Naive thymus-derived CD4-positive, alpha-beta T cell (primary cell): ENCODE results near the gene UBE2G1. TPM values are rescaled to one million over a fixed set of nuclear protein-coding genes. Genes with fewer than 3 reads are reported as not detected.

Experiments
- ATAC-seq: fragments of 150-1000 bp; cut with Tn5 transposase; 2 replicates; pipeline ENCODE4 v1.10.0; 2021; ENCODE audit warnings: mild to moderate bottlenecking, moderate library complexity
- CTCF ChIA-PET: fragments of 350-600 bp; sonication (Branson Sonifier 250); formaldehyde crosslinking; loops from one replicate; lab custom pipeline; 2021; ENCODE audit warnings: antibody characterized with exemption; lab: Charles Lee
- POLR2A ChIA-PET: fragments of 350-600 bp; sonication (Branson Sonifier 250); formaldehyde crosslinking; loops from one replicate; lab custom pipeline; 2021; ENCODE audit warnings: antibody characterized with exemption, inconsistent platforms; lab: Charles Lee
- DNase-seq, 9 donors: peaks; one replicate each; pipeline versions ENCODE4 v3.0.0 to v3.0.0-alpha.2; 2020 to 2022; ENCODE audit warnings: mixed read lengths in 1 of 9
- H3K27ac ChIP-seq: one replicate; pipeline ENCODE4 v1.7.0; 2013; ENCODE audit warnings: mild to moderate bottlenecking, low read depth, low read length, moderate library complexity
- H3K27me3 ChIP-seq, 2 donors: one replicate each; pipeline ENCODE4 v1.7.0; 2013; ENCODE audit warnings: low read length in 2 of 2, mild to moderate bottlenecking in 2 of 2, moderate library complexity in 2 of 2; ENCODE audit not compliant: control insufficient read depth in 2 of 2, insufficient read depth in 2 of 2
- H3K36me3 ChIP-seq, 3 experiments: 1 replicate in 2 of 3; 2 replicates in 1 of 3; pipeline ENCODE4 v1.7.0; 2013; ENCODE audit warnings: low read length in 3 of 3, mild to moderate bottlenecking in 3 of 3, moderate library complexity in 1 of 3; ENCODE audit not compliant: insufficient read depth in 3 of 3, control insufficient read depth in 2 of 3
- H3K4me1 ChIP-seq, 2 donors: one replicate each; pipeline ENCODE4 v1.7.0; 2013; ENCODE audit warnings: low read length in 2 of 2, mild to moderate bottlenecking in 2 of 2, moderate library complexity in 1 of 2; ENCODE audit not compliant: control insufficient read depth in 2 of 2, insufficient read depth in 2 of 2
- H3K4me3 ChIP-seq: 2 replicates; pipeline ENCODE4 v1.7.0; 2013; ENCODE audit warnings: mild to moderate bottlenecking, low read length
- H3K9me3 ChIP-seq, 3 experiments: 1 replicate in 2 of 3; 2 replicates in 1 of 3; pipeline ENCODE4 v1.7.0; 2013; ENCODE audit warnings: low read length in 3 of 3; ENCODE audit not compliant: control insufficient read depth in 2 of 3
- H3K27ac Mint-ChIP-seq, 9 donors: one replicate each; pipeline ENCODE4 v1.8.0; 2020 to 2022; ENCODE audit warnings: mixed read lengths in 9 of 9, mild to moderate bottlenecking in 8 of 9, moderate library complexity in 5 of 9, inconsistent platforms in 2 of 9
- H3K27me3 Mint-ChIP-seq, 5 donors: one replicate each; pipeline ENCODE4 v1.8.0; 2021 to 2022; ENCODE audit warnings: mixed read lengths in 5 of 5, mild to moderate bottlenecking in 1 of 5
- H3K36me3 Mint-ChIP-seq, 5 donors: one replicate each; pipeline ENCODE4 v1.8.0; 2020 to 2022; ENCODE audit warnings: mixed read lengths in 5 of 5, mild to moderate bottlenecking in 3 of 5, inconsistent platforms in 1 of 5
- H3K4me1 Mint-ChIP-seq, 7 donors: one replicate each; pipeline ENCODE4 v1.8.0; 2020 to 2022; ENCODE audit warnings: mixed read lengths in 7 of 7, mild to moderate bottlenecking in 3 of 7, inconsistent platforms in 1 of 7
- H3K4me3 Mint-ChIP-seq, 10 donors: one replicate each; pipeline ENCODE4 v1.8.0; 2020 to 2022; ENCODE audit warnings: mild to moderate bottlenecking in 10 of 10, mixed read lengths in 10 of 10, moderate library complexity in 6 of 10, inconsistent platforms in 2 of 10
- H3K9me3 Mint-ChIP-seq, 11 donors: one replicate each; pipeline ENCODE4 v1.8.0; 2020 to 2022; ENCODE audit warnings: mixed read lengths in 11 of 11, mild to moderate bottlenecking in 4 of 11, inconsistent platforms in 1 of 11, moderate library complexity in 1 of 11
- intact Hi-C, 2 donors: fragments of 100-400 bp; cut with micrococcal nuclease; formaldehyde crosslinking; loops; one replicate each; pipeline ENCODE4 v1.15.1; 2023
- polyA plus RNA-seq, 2 donors: library from polyadenylated mRNA; unstranded; fragments of 300-500 nt; fragmentation: Illumina TruSeq; gene quantifications; one replicate each; pipeline ENCODE4 v1.2.3, GENCODE V29; 2021
- total RNA-seq, 6 experiments: library from RNA in 5 of 6; stranded (reverse) in 5 of 6; gene quantifications; 1 replicate in 5 of 6; 2 replicates in 1 of 6; pipeline ENCODE4 v1.2.3 and lab custom pipeline; 2021 to 2026

Gene UBE2G1
- total and polyA plus RNA-seq, 7 experiments from 2014 or later: 50.1 to 68.9 (median 56.6) TPM

GRCh38 chr17:4270736-4271135 is 95.7 kb downstream of the UBE2G1 start:
- H3K27ac ChIP-seq: no peak overlapping the region
- intact Hi-C loops: no loop called here
- no peak overlapping the region for H3K4me3 ChIP-seq
- no peak for DNase-seq
- no peaks in the 10 kb centered on the region for H3K9me3 ChIP-seq
- ChIA-PET POLR2A (no interaction called here), CTCF (no interaction called here)
- no peak overlapping the region for H3K4me3 Mint-ChIP-seq
- no peaks in the 10 kb centered on the region for H3K27me3 Mint-ChIP-seq
- ATAC-seq: no peak
- peaks cover 0 to 20% (median 0%) of the 10 kb centered on the region in 3 experiments for H3K36me3 ChIP-seq
- peaks cover 4 to 12% (median 5%) of the 10 kb centered on the region in 5 donors for H3K36me3 Mint-ChIP-seq
- H3K27me3 ChIP-seq: no peaks in the 10 kb centered on the region
- H3K4me1 ChIP-seq: no peaks in the 10 kb centered on the region
- H3K4me1 Mint-ChIP-seq: peaks cover 0 to 2% (median 1%) of the 10 kb centered on the region in 7 donors
- peak overlapping the region in 1 of 9 donors; percentile 68 for H3K27ac Mint-ChIP-seq
- peaks cover 0 to 3% (median 0%) of the 10 kb centered on the region in 11 donors for H3K9me3 Mint-ChIP-seq

- H3K4me1 Mint-ChIP-seq: peaks cover 0 to 8% (median 0%) of the 10 kb centered on the region in 7 donors
- no peak overlapping the region for H3K4me3 ChIP-seq
- no peaks in the 10 kb centered on the region for H3K9me3 ChIP-seq
- DNase-seq: no peak
- POLR2A ChIA-PET: no interaction called here
- peaks cover 3 to 12% (median 4%) of the 10 kb centered on the region in 5 donors for H3K36me3 Mint-ChIP-seq
- CTCF ChIA-PET: no interaction called here
- no peaks in the 10 kb centered on the region for H3K4me1 ChIP-seq
- ATAC-seq: no peak
- intact Hi-C loops: no loop called here
- H3K27ac Mint-ChIP-seq: peak overlapping the region in 3 of 9 donors; percentile 25 to 56 (median 45)
- H3K4me3 Mint-ChIP-seq: no peak overlapping the region
- no peak overlapping the region for H3K27ac ChIP-seq
- no peaks in the 10 kb centered on the region for H3K27me3 ChIP-seq
- H3K27me3 Mint-ChIP-seq: no peaks in the 10 kb centered on the region
- peaks cover 0 to 3% (median 0%) of the 10 kb centered on the region in 11 donors for H3K9me3 Mint-ChIP-seq
- peaks cover 0 to 20% (median 0%) of the 10 kb centered on the region in 3 experiments for H3K36me3 ChIP-seq
These were observed 96.6 kb downstream of the UBE2G1 start for GRCh38 chr17:4269915-4270314.

GRCh38 chr17:4267402-4267801 is 99.1 kb downstream of the UBE2G1 start:
- no peaks in the 10 kb centered on the region for H3K9me3 ChIP-seq
- H3K4me3 Mint-ChIP-seq: no peak overlapping the region
- CTCF ChIA-PET: no interaction called here
- peaks cover 9 to 28% (median 20%) of the 10 kb centered on the region in 7 donors for H3K4me1 Mint-ChIP-seq
- H3K27me3 Mint-ChIP-seq: no peaks in the 10 kb centered on the region
- peaks cover 0 to 3% (median 0%) of the 10 kb centered on the region in 11 donors for H3K9me3 Mint-ChIP-seq
- H3K36me3 ChIP-seq: peaks cover 0 to 26% (median 0%) of the 10 kb centered on the region in 3 experiments
- H3K4me1 ChIP-seq: peaks cover 13 to 14% of the 10 kb centered on the region in 2 donors
- intact Hi-C loops: no loop called here
- DNase-seq (no peak), ATAC-seq (no peak)
- H3K4me3 ChIP-seq: no peak overlapping the region
- H3K36me3 Mint-ChIP-seq: peaks cover 0 to 12% (median 4%) of the 10 kb centered on the region in 5 donors
- no peak overlapping the region for H3K27ac ChIP-seq
- peak overlapping the region in 1 of 9 donors; percentile 8 for H3K27ac Mint-ChIP-seq
- H3K27me3 ChIP-seq: no peaks in the 10 kb centered on the region
- POLR2A ChIA-PET: no interaction called here

GRCh38 chr17:4266550-4266949 is 99.9 kb downstream of the UBE2G1 start:
- H3K9me3 Mint-ChIP-seq: peaks cover 0 to 3% (median 0%) of the 10 kb centered on the region in 11 donors
- peaks cover 16 to 36% (median 28%) of the 10 kb centered on the region in 7 donors for H3K4me1 Mint-ChIP-seq
- Histone ChIP-seq H3K27me3 (no peaks in the 10 kb centered on the region), H3K27ac (no peak overlapping the region), H3K4me1 (peaks cover 16 to 17% of the 10 kb centered on the region in 2 donors), H3K36me3 (peaks cover 0 to 22% (median 0%) of the 10 kb centered on the region in 3 experiments), H3K9me3 (no peaks in the 10 kb centered on the region), H3K4me3 (no peak overlapping the region)
- no peak overlapping the region for H3K27ac Mint-ChIP-seq
- ChIA-PET CTCF (no interaction called here), POLR2A (no interaction called here)
- DNase-seq (no peak), ATAC-seq (no peak)
- peak overlapping the region in 1 of 10 donors; percentile 12 for H3K4me3 Mint-ChIP-seq
- no peaks in the 10 kb centered on the region for H3K27me3 Mint-ChIP-seq
- H3K36me3 Mint-ChIP-seq: peaks cover 0 to 15% (median 4%) of the 10 kb centered on the region in 5 donors
- intact Hi-C loops: no loop called here

GRCh38 chr17:4263282-4264215 is 102.9 kb downstream of the UBE2G1 start, which contains the start of gene ANKFY1:
ANKFY1 (minus strand) TSS chr17:4263979; CDS start chr17:4263941, 38 bp downstream.
- intact Hi-C loops: loop anchor here (1.0 to 5.0 kb wide), 10 partner anchors 46 to 1926 kb away; partner anchors contain the start of genes CYB5D2 (in 2 of the 2), UBE2G1 (in 2 of the 2), ZZEF1 (in 2 of the 2) and CTNS (in 1 of the 2)
- peak; percentile 95 to 99 (median 97) for DNase-seq
- H3K27me3 Mint-ChIP-seq: no peaks in the 10 kb centered on the region
- Histone ChIP-seq H3K4me1 (peaks cover 16 to 17% of the 10 kb centered on the region in 2 donors), H3K36me3 (peaks cover 0 to 21% (median 0%) of the 10 kb centered on the region in 3 experiments), H3K27me3 (no peaks in the 10 kb centered on the region), H3K4me3 (peak within 1 kb of the TSS; percentile 73), H3K9me3 (no peaks in the 10 kb centered on the region), H3K27ac (peak within 1 kb of the TSS; percentile 94)
- ATAC-seq: peak; percentile 98
- H3K9me3 Mint-ChIP-seq: peaks cover 0 to 6% (median 0%) of the 10 kb centered on the region in 11 donors
- ChIA-PET POLR2A (interaction anchor here (0.6 to 1.6 kb wide), 6 partner anchors 9 to 237 kb away, joined by 3 to 6 read pairs (median 4); partner anchors contain the start of genes CYB5D2, UBE2G1 and ZZEF1), CTCF (interaction anchor here (0.9 to 1.0 kb wide), 2 partner anchors 13 to 63 kb away, joined by 3 to 4 read pairs; no protein-coding TSS in a partner anchor)
- peaks cover 5 to 36% (median 11%) of the 10 kb centered on the region in 5 donors for H3K36me3 Mint-ChIP-seq
- H3K27ac Mint-ChIP-seq: peak within 1 kb of the TSS; percentile 82 to 98 (median 95)
- peaks cover 27 to 49% (median 41%) of the 10 kb centered on the region in 7 donors for H3K4me1 Mint-ChIP-seq
- peak within 1 kb of the TSS; percentile 89 to 99 (median 94) for H3K4me3 Mint-ChIP-seq

- peak overlapping the region; percentile 58 to 97 (median 86) for H3K27ac Mint-ChIP-seq
- H3K27me3 ChIP-seq: no peaks in the 10 kb centered on the region
- H3K36me3 ChIP-seq: peaks cover 0 to 15% (median 0%) of the 10 kb centered on the region in 3 experiments
- CTCF ChIA-PET: interaction anchor here (0.9 to 1.0 kb wide), 2 partner anchors 12 to 62 kb away, joined by 3 to 4 read pairs; no protein-coding TSS in a partner anchor
- H3K4me3 ChIP-seq: peak overlapping the region; percentile 73
- peaks cover 31 to 53% (median 45%) of the 10 kb centered on the region in 7 donors for H3K4me1 Mint-ChIP-seq
- intact Hi-C loops: loop anchor here (1.0 to 5.0 kb wide), 7 partner anchors 45 to 1925 kb away; partner anchors contain the start of genes CYB5D2 (in 2 of the 2), ZZEF1 (in 2 of the 2), CTNS (in 1 of the 2) and DERL2 (in 1 of the 2)
- DNase-seq (no peak), ATAC-seq (no peak)
- H3K27me3 Mint-ChIP-seq: no peaks in the 10 kb centered on the region
- peak overlapping the region; percentile 84 to 99 (median 90) for H3K4me3 Mint-ChIP-seq
- H3K36me3 Mint-ChIP-seq: peaks cover 5 to 40% (median 10%) of the 10 kb centered on the region in 5 donors
- H3K27ac ChIP-seq: peak overlapping the region; percentile 94
- peaks cover 16 to 17% of the 10 kb centered on the region in 2 donors for H3K4me1 ChIP-seq
- peaks cover 0 to 6% (median 0%) of the 10 kb centered on the region in 11 donors for H3K9me3 Mint-ChIP-seq
- no peaks in the 10 kb centered on the region for H3K9me3 ChIP-seq
- POLR2A ChIA-PET: interaction anchor here (0.7 to 1.3 kb wide), 3 partner anchors 8 to 238 kb away, joined by 3 to 5 read pairs (median 4); no protein-coding TSS in a partner anchor
These were observed 103.8 kb downstream of the UBE2G1 start for GRCh38 chr17:4262703-4263102.
